COLO829 (cell line): ENCODE data around the gene CIAO2A.
"Not testable (repeated sequence)": the region's sequence is repeated elsewhere in the genome, so short reads cannot be mapped to it uniquely, and the experiment has no call there.

Source experiments
- DNase-seq: peaks from one replicate; pipeline ENCODE4 v3.0.0; 2012; ENCODE audit warnings: low spot score

CIAO2A gene

DNA sequence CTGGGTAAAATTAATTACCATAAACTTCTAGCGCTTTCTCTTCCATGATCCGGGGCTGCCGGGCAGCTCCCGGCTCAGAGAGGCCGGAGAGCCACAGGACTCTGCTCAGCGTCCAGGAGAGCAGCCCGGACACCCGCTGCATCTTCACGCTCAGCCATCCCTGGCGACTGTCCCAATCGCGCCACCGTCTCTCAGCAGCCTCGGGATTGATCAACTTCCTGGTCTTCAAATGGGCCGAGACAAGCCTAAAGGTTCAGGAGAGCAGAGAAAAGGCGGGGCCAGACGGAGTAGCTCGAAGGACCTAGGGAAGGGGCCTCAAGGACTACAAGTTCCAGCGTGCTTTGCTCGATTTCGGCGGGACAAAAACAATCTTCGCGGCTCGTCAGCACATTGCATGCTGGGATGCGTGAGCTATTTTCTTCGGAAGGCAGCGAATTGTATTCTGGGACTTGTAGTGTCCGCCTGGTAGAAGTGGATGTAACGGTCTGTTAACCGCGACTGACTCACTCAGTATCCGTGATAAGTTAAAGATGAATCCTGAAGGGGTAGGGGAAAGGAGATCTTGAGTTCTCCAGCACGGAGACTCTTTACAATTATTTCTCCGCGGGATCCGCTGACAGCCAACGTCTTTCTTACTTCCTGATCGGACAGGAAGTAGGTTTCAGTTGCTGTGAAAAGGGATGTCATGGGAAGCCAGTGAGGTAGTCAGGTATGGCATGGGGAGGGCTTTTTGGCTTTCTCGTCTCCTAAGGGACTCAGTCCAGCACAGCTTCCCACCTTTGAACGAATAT is at the start of gene CIAO2A:
Gene CIAO2A (minus strand): TSS at position 212 of the 791 bp plus-strand sequence. CDS start 70 bp downstream, at position 142.
- DNase-seq: peak; percentile 90

DNA sequence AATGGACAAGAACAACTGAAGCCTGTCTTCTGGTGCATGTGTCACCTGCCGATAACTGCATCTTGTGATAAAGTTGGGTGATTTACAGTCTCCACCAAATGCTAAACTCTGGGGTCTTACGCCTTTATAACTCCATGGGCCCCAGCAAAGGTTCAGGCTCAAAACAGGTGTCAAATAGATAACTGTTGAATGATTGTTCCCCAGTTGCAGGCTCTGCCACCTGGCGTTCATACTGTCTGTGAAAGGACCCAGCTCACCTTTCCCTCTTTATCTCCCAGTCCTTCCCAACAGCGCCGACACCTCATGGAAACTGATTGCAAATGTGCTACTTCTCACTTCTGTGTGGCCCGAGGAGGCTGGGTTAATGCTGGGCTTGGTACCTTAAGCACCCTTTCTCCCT is 49.6 kb upstream of the CIAO2A start:
- no peak for DNase-seq

DNA sequence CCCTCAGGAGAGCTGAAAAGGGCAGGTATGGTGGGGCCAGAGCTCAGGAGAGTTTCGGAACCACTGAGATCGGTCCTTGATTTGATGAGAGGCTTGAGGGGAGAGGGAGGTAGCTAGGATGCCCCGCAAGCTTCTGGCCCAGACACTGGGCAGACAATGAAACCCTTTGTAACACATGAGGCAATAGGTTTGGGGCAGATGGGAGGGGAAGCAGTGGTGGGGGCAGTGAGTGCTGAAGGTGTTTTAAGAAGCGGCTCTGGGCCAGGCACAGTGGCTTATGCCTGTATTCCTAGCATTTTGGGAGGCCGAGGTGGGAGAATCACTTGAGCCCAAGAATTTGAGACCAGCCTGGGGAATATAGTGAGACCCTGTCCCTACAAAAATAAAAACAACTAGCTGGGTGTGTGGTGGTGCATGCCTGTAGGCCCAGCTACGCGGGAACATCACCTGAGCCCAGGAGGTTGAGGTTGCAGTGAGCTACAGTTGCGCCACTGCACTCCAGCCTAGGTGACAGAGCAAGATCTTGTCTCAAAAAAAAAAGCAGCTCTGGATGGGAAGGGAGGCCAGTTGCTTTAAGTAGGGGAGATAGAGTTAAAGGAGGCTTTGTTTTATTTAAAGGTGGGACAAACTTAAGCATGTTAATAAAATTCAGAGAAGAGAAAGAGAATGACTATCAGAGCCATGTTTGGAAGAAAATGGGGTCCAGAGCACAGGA is 48.3 kb upstream of the CIAO2A start:
- DNase-seq: no peak

GRCh38 chr15:64138331-64138941 is 44.8 kb upstream of the CIAO2A start:
- no peak for DNase-seq

GRCh38 chr15:64137226-64137833 is 43.7 kb upstream of the CIAO2A start:
- no peak for DNase-seq

- no peak for DNase-seq
Observed at GRCh38 chr15:64136347-64136746, 42.7 kb upstream of the CIAO2A start.

DNA sequence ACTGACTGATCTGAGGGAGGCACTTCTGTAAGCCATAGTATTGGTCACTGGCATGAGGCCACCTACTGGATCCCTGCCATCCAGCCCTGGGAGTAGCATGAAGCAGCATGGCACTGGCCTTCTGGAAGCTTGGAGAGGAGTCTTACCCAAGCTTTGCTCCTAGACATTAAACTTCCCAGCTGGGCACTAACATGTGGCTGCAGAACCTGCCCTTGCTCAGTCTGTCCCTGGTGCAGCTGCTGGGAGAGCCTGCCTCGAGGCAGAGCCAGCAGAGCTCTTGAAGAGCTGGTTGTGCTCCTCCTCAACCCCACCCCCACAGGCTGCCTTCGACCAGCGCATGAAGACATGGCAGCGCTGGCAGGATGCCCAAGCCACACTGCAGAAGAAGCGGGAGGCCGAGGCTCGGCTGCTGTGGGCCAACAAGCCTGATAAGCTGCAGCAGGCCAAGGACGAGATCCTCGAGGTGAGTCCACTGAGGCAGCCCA is 40.7 kb upstream of the CIAO2A start:
- no peak for DNase-seq

GRCh38 chr15:64133623-64134344 is 40.1 kb upstream of the CIAO2A start:
- no peak for DNase-seq

DNA sequence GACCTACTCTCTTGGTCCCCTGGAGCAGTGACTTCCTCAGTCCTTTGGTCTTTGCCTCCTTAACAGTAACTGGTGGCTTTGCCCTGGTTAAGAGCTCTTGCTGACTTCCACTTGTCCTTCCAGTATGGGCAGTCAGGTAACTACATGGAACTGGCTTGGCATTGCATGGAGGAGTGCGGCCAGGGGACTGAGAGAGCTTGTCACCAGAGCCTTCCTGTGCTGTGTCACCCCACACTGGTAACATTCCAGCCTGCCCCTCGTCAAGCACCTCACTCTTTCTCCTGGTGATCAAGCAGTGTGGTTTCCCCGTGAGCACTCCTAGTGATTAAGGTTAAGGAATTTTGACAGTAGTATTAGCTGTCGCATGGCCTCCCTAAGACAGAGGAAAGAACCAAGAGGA is 38.6 kb upstream of the CIAO2A start:
- DNase-seq: no peak

GRCh38 chr15:64131547-64131946 is 37.9 kb upstream of the CIAO2A start:
- no peak for DNase-seq

GRCh38 chr15:64130159-64130558 is 36.5 kb upstream of the CIAO2A start:
- no peak for DNase-seq

- no peak for DNase-seq
Observed at GRCh38 chr15:64127521-64128270, 34.1 kb upstream of the CIAO2A start.

DNA sequence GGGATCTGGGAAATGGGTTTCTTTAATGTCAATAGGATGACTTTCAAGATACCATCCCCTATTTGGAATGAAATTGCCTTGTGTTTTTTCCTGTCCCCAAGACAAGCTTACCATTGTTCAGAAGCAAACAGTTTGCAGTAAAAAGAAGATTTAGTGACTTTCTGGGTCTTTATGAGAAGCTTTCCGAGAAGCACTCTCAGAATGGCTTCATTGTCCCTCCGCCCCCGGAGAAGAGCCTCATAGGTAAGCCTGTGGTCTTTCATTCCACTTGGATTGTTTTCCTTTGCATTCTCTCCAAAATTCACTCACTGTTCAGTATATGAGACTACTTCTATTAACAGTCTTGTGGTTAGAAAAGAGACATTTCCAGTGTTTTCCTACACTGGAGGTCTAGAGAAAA is 32.3 kb upstream of the CIAO2A start:
- DNase-seq: peak; percentile 37

GRCh38 chr15:64122936-64123351 is 29.3 kb upstream of the CIAO2A start:
- DNase-seq: peak; percentile 32

GRCh38 chr15:64122444-64122843 is 28.8 kb upstream of the CIAO2A start:
- peak; percentile 31 for DNase-seq

GRCh38 chr15:64121614-64122013 is 28.0 kb upstream of the CIAO2A start:
- DNase-seq: no peak

DNA sequence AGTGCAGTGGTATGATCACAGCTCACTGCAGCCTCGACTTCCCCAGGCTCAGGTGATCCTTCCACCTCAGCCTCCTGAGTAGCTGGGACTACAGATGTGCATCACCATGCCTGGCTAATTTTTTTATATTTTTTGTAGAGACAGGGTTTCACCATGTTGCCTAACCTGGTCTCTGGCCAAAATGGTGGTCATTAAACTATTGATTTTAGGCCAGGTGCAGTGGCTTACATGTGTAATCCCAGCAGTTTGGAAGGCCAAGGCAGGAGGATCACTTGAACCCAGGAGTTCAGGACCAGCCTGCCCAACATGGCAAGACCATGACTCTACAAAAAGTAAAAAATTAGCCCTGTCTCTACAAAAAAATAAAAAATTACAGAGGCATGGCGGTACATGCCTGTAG is 26.7 kb upstream of the CIAO2A start:
- not testable (repeated sequence) for DNase-seq

- no peak for DNase-seq
Observed at GRCh38 chr15:64117759-64118487, 24.3 kb upstream of the CIAO2A start.

GRCh38 chr15:64112904-64113303 is 19.3 kb upstream of the CIAO2A start:
- no peak for DNase-seq

GRCh38 chr15:64112073-64112772 is 18.6 kb upstream of the CIAO2A start:
- no peak for DNase-seq
